ENCODE measurements around the gene SOX4.

- no peak for TF ChIP-seq POLR2AphosphoS5 (IDR thresholded peaks at IDR 0.05)
- TF ChIP-seq EP300 (IDR thresholded peaks at IDR 0.05), result no peak
- TF ChIP-seq CTCF (IDR thresholded peaks at IDR 0.05), result no peak
Measured at GRCh38 chr6:21559238-21559637, 34.3 kb upstream of the SOX4 start.

Data from stomach (tissue), 4 donors.